Activated CD8-positive, alpha-beta T cell treated with anti-CD3 and anti-CD28 coated beads for 36 hours (primary cell): ENCODE results near the gene NID1. TPM values are rescaled to one million over a fixed set of nuclear protein-coding genes. Genes with fewer than 3 reads are reported as not detected.

ENCODE experiments used
- ATAC-seq: fragments of 200-7000 bp; cut with Tn5 transposase; one replicate; pipeline ENCODE4 v1.10.0; 2021; ENCODE audit warnings: mild to moderate bottlenecking, moderate library complexity
- CTCF ChIA-PET: fragments of 350-600 bp; sonication (Branson Sonifier 250); formaldehyde crosslinking; loops from one replicate; lab custom pipeline; 2021; ENCODE audit warnings: antibody characterized with exemption; lab: Charles Lee
- POLR2A ChIA-PET: fragments of 350-600 bp; sonication (Branson Sonifier 250); formaldehyde crosslinking; loops from one replicate; lab custom pipeline; 2021; ENCODE audit warnings: antibody characterized with exemption; lab: Charles Lee
- DNase-seq: peaks from one replicate; pipeline ENCODE4 v3.0.0-alpha.2; 2020
- H3K27ac Mint-ChIP-seq: one replicate; pipeline ENCODE4 v1.8.0; 2021; ENCODE audit warnings: mild to moderate bottlenecking, mixed read lengths
- H3K27me3 Mint-ChIP-seq: one replicate; pipeline ENCODE4 v1.8.0; 2021; ENCODE audit warnings: mixed read lengths
- H3K36me3 Mint-ChIP-seq: one replicate; pipeline ENCODE4 v1.8.0; 2021; ENCODE audit warnings: low read depth, mixed read lengths
- H3K4me1 Mint-ChIP-seq: one replicate; pipeline ENCODE4 v1.8.0; 2021; ENCODE audit warnings: low read depth, mixed read lengths
- H3K4me3 Mint-ChIP-seq: one replicate; pipeline ENCODE4 v1.8.0; 2021; ENCODE audit warnings: mild to moderate bottlenecking, moderate library complexity, mixed read lengths
- H3K9me3 Mint-ChIP-seq: one replicate; pipeline ENCODE4 v1.8.0; 2021; ENCODE audit warnings: mixed read lengths
- intact Hi-C: fragments of 100-400 bp; cut with micrococcal nuclease; formaldehyde crosslinking; loops from one replicate; pipeline ENCODE4 v1.10.0; 2022
- total RNA-seq, 2 experiments: library from RNA; stranded (reverse); gene quantifications; one replicate each; pipeline ENCODE4 v1.2.3, GENCODE V29; 2021
- TF ChIP-seq, protein P1 (sequence below): fragments of 200-600 bp; IDR thresholded peaks from one replicate; pipeline ENCODE4 v1.8.0; 2022; ENCODE audit warnings: antibody characterized with exemption, mild to moderate bottlenecking

Gene NID1
- total RNA-seq, 2 experiments from 2014 or later, result 0.04 to 0.07 TPM

DNA sequence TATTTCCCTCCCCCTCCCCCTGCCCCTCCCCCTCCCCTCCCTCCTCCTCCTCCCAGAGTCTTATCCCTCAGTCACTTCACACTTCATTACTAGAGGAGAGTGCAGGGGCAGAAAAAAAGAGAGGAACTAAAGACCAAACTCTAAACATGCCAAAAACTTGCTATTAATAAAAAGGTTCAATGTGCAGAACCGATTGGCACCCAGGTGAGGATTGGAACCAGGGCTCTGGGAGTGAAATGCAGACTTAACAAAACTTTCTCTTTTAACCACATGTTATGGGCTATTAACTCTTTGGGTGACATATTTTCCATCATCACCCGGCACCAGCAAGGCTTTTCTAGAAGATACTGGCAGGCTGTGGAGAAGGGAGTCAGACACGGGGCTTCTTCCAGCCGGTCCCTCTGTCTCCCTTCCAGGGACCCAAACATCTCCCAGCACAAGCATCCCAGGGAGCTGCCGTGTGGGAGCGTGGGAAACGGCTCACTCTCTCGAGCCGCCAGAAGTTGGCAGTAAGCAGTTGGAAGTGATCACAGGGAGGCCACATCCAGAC lies 13.6 kb downstream of the NID1 start:
- CTCF ChIA-PET, result interaction anchor here (0.6 kb wide), 1 partner anchor 67 kb away, joined by 3 read pairs; no protein-coding TSS in a partner anchor
- no peak overlapping the region for H3K27ac Mint-ChIP-seq
- DNase-seq (no peak), ATAC-seq (no peak)
- no peaks in the 10 kb centered on the region for H3K36me3 Mint-ChIP-seq
- POLR2A ChIA-PET, result interaction anchor here (0.7 kb wide), 1 partner anchor 16 kb away, joined by 3 read pairs; no protein-coding TSS in a partner anchor
- intact Hi-C loops, result no loop called here
- H3K9me3 Mint-ChIP-seq, result no peaks in the 10 kb centered on the region
- H3K27me3 Mint-ChIP-seq, result peaks cover 19% of the 10 kb centered on the region
- H3K4me3 Mint-ChIP-seq, result no peak overlapping the region
- H3K4me1 Mint-ChIP-seq, result no peaks in the 10 kb centered on the region
- TF ChIP-seq, protein P1, sequence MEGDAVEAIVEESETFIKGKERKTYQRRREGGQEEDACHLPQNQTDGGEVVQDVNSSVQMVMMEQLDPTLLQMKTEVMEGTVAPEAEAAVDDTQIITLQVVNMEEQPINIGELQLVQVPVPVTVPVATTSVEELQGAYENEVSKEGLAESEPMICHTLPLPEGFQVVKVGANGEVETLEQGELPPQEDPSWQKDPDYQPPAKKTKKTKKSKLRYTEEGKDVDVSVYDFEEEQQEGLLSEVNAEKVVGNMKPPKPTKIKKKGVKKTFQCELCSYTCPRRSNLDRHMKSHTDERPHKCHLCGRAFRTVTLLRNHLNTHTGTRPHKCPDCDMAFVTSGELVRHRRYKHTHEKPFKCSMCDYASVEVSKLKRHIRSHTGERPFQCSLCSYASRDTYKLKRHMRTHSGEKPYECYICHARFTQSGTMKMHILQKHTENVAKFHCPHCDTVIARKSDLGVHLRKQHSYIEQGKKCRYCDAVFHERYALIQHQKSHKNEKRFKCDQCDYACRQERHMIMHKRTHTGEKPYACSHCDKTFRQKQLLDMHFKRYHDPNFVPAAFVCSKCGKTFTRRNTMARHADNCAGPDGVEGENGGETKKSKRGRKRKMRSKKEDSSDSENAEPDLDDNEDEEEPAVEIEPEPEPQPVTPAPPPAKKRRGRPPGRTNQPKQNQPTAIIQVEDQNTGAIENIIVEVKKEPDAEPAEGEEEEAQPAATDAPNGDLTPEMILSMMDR, result no peak

DNA sequence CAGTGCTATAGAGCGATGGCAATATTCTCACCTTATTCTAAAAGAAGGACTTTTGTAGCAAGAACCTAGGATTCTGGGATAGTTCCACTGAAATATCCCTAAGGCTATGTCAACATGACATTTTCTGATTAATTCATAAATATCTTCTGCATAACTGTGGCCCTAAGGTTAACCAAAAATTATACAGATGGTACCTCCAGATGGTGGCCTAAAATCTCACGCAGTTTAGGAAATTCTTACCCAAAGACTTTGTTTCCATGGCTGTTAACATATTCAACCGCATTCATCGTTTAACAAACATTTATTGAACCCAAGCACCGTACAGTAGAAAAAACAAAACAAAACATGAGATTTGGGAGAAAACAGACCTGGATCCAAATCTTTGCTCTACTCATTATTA lies 19.1 kb downstream of the NID1 start:
- Mint-ChIP-seq H3K27me3 (peaks cover 1% of the 10 kb centered on the region), H3K4me1 (no peaks in the 10 kb centered on the region), H3K36me3 (no peaks in the 10 kb centered on the region), H3K27ac (no peak overlapping the region), H3K9me3 (peaks cover 1% of the 10 kb centered on the region), H3K4me3 (no peak overlapping the region)
- DNase-seq, result no peak
- TF ChIP-seq, protein P1, result no peak
- intact Hi-C loops, result no loop called here
- ChIA-PET CTCF (no interaction called here), POLR2A (no interaction called here)
- ATAC-seq, result no peak

DNA sequence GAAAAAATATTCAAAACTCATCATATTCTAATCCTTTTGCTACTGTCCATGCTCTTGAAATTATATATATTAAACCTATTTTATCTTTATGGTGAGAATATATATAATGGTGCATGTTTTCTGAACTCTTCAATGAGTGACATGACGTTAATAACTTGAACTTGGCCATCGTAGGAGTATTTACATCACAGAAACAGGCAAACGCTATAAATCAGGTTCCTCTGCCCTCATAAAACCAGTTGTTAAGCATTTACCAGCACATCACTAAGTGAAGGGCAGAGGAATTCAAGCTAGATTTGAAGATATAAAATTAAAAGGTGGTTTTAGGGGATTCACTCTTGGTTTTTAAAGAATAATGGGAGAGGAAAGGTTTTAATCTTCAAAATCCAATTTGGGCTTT lies 20.5 kb downstream of the NID1 start:
- peaks cover 1% of the 10 kb centered on the region for H3K27me3 Mint-ChIP-seq
- POLR2A ChIA-PET, result no interaction called here
- TF ChIP-seq, protein P1, result no peak
- no peaks in the 10 kb centered on the region for H3K36me3 Mint-ChIP-seq
- DNase-seq (no peak), ATAC-seq (no peak)
- H3K9me3 Mint-ChIP-seq, result peaks cover 1% of the 10 kb centered on the region
- intact Hi-C loops, result no loop called here
- no peak overlapping the region for H3K27ac Mint-ChIP-seq
- H3K4me3 Mint-ChIP-seq, result no peak overlapping the region
- CTCF ChIA-PET, result no interaction called here
- H3K4me1 Mint-ChIP-seq, result no peaks in the 10 kb centered on the region

DNA sequence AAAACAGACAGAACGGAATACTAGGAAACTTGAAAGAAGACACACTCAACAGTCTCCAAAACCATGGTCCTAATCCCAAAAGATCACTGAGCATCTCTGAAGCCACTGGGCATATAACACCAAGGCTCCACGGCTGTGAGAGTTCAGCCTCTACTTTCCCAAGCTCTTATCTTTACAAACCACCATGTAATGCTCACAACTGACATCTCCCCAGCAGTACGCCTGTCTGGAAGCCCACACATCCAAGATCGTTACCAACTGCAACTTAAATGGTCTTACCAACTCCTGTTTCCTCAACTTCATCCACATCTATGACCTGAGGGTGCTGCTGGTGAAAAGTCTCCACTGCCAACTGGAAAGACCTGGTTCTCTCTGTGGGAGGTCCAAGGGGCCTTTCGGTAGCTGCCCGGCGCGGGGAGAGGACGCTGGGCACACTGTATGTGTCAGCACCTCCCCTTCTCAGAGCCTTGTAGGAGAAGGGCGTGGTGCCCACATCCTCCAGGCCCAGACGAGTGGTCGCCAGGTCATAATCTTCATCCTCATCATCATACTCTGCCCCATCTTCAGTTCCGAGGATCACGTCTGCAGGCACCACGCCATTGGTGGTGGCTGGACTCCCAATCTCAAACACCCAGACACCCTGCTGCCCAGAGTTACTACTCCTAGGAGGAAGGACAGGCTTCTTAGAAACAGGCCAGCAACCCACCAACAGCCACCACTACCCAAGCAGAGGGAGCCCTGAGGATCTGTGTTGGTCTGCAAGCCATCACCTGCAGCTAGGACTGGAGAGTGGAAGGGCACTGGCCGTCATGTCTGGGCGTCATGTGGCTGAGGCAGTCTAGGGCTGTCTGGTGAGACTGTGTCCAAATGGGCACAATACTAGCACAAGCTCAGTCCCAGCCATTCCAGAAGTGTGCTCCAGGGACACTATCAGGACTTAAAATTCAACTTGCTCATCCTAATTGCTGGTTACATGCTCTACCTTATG lies 23.0 kb downstream of the NID1 start:
- H3K9me3 Mint-ChIP-seq, result peaks cover 1% of the 10 kb centered on the region
- no peaks in the 10 kb centered on the region for H3K27me3 Mint-ChIP-seq
- H3K4me3 Mint-ChIP-seq, result no peak overlapping the region
- no peaks in the 10 kb centered on the region for H3K36me3 Mint-ChIP-seq
- intact Hi-C loops, result no loop called here
- H3K27ac Mint-ChIP-seq, result no peak overlapping the region
- TF ChIP-seq, protein P1, result no peak
- H3K4me1 Mint-ChIP-seq, result no peaks in the 10 kb centered on the region
- no peak for DNase-seq
- POLR2A ChIA-PET, result interaction anchor here (0.6 kb wide), 1 partner anchor 115 kb away, joined by 3 read pairs; no protein-coding TSS in a partner anchor
- CTCF ChIA-PET, result no interaction called here
- no peak for ATAC-seq
